RWPE1 (cell line): Measurements from ENCODE around the gene HARBI1.

Source experiments
- CTCF ChIA-PET: fragments of 350-600 bp; sonication (Branson Sonifier 250); formaldehyde crosslinking; extraction: SDS; loops from one replicate; lab custom pipeline; 2021; lab: Yijun Ruan, JAX
- POLR2A ChIA-PET: fragments of 400-600 bp; formaldehyde crosslinking; extraction: SDS; loops from one replicate; lab custom pipeline; 2020; ENCODE audit warnings: antibody characterized with exemption; ENCODE audit not compliant: low non-redundant PET; lab: Yijun Ruan, JAX
- DNase-seq: peaks from one replicate; pipeline ENCODE4 v3.0.0; 2012; ENCODE audit warnings: low spot score
- H3K27ac ChIP-seq: fragments of 450-650 bp; 2 replicates; pipeline ENCODE4 v1.5.1; 2017
- TF ChIP-seq, protein P1 (sequence below): fragments of 450-650 bp; conservative IDR thresholded peaks from 2 replicates; pipeline ENCODE4 v1.5.1; 2017; ENCODE audit warnings: low read depth, mild to moderate bottlenecking

The HARBI1 gene

DNA sequence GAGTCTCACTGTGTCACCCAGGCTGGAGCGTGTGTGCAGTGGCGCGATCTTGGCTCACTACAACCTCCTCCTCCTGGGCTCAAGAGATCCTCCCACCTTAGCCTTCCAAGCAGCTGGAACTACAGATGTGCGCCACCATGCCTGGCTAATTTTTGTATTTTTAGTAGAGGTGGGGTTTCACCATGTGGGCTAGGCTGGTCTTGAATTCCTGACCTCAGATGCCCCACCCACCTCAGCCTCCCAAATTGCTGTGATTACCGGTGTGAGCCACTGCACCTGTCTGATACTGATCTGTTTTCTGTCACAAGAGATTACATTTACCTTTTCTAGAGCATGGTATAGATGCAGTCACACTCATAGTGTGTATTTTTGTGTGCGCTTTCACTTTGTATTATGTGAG lies 11.9 kb upstream of the HARBI1 start:
- POLR2A ChIA-PET, result no interaction called here
- H3K27ac ChIP-seq, result no peak overlapping the region
- TF ChIP-seq, protein P1, sequence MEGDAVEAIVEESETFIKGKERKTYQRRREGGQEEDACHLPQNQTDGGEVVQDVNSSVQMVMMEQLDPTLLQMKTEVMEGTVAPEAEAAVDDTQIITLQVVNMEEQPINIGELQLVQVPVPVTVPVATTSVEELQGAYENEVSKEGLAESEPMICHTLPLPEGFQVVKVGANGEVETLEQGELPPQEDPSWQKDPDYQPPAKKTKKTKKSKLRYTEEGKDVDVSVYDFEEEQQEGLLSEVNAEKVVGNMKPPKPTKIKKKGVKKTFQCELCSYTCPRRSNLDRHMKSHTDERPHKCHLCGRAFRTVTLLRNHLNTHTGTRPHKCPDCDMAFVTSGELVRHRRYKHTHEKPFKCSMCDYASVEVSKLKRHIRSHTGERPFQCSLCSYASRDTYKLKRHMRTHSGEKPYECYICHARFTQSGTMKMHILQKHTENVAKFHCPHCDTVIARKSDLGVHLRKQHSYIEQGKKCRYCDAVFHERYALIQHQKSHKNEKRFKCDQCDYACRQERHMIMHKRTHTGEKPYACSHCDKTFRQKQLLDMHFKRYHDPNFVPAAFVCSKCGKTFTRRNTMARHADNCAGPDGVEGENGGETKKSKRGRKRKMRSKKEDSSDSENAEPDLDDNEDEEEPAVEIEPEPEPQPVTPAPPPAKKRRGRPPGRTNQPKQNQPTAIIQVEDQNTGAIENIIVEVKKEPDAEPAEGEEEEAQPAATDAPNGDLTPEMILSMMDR, result no peak
- DNase-seq, result no peak
- CTCF ChIA-PET, result no interaction called here

DNA sequence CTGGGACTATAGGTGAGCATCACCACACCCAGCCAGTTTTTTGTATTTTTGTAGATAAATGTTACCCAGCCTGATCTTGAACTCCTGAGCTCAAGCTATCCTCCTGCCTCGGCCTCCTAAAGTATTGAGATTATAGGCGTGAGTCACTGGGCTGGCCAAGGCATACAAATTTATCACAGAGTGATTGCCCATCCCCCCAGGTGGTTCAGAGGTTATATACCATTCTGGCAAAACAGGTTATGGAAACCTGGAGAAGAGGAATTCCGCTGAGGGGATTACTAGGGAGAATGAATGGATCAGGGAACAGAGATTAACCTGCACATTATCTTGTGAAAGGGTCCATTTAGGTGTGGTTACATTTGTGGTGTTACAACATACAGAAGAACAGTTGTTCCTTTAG lies 8.4 kb upstream of the HARBI1 start:
- POLR2A ChIA-PET, result no interaction called here
- TF ChIP-seq, protein P1, result no peak
- DNase-seq, result no peak
- CTCF ChIA-PET, result interaction anchor here (0.6 to 0.7 kb wide), 2 partner anchors 91 to 385 kb away, joined by 3 to 5 read pairs; no protein-coding TSS in a partner anchor
- no peak overlapping the region for H3K27ac ChIP-seq

DNA sequence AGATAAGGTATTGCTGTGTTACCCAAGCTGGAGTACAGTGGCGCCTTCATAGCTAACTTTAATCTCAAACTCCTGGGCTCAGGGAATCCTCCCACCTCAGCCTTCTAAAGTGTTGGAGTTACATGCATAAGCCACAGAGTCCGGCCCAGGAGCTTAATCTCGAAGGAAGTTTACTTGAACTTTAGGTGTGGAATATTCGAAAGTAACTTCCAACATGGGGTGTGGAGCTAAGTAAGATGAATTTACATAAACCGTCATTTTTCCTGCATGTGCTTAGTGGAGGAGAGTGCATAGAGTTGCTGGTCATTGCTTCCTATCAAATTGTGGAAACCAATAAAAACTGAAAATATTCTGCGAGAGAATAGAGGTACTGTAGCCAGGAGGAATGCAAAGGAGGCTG lies 1.8 kb upstream of the HARBI1 start:
- TF ChIP-seq, protein P1, result no peak
- POLR2A ChIA-PET, result interaction anchor here (0.7 kb wide), 1 partner anchor 234 kb away, joined by 3 read pairs; no protein-coding TSS in a partner anchor
- no peak overlapping the region for H3K27ac ChIP-seq
- CTCF ChIA-PET, result interaction anchor here (0.6 to 1.6 kb wide), 4 partner anchors 12 to 230 kb away, joined by 3 to 5 read pairs (median 4); no protein-coding TSS in a partner anchor
- no peak for DNase-seq

DNA sequence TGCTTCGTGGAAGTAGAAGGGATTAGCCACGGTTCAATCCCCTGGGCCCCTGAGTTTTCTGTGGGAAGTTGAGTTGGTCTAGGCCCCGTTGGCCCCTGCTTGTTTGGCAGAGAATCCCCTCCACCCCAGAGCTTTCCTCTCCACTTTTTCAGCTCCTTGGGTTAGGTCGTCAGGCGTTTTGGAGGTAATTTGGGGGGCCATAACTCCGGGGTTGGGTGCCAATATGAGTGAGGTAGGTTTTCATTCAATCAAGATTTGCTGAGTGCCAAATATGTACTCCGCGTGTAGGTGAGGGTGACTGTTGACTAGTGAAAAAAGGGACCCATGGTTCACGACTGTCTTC lies 916 bp upstream of the HARBI1 start:
- ChIA-PET POLR2A (interaction anchor here (0.6 kb wide), 2 partner anchors 58 to 126 kb away, joined by 3 read pairs; no protein-coding TSS in a partner anchor), CTCF (interaction anchor here (0.6 to 1.6 kb wide), 7 partner anchors 9 to 89 kb away, joined by 3 to 9 read pairs (median 4); no protein-coding TSS in a partner anchor)
- H3K27ac ChIP-seq, result peak overlapping the region; percentile 88
- no peak for DNase-seq
- TF ChIP-seq, protein P1, result peak; percentile 52

DNA sequence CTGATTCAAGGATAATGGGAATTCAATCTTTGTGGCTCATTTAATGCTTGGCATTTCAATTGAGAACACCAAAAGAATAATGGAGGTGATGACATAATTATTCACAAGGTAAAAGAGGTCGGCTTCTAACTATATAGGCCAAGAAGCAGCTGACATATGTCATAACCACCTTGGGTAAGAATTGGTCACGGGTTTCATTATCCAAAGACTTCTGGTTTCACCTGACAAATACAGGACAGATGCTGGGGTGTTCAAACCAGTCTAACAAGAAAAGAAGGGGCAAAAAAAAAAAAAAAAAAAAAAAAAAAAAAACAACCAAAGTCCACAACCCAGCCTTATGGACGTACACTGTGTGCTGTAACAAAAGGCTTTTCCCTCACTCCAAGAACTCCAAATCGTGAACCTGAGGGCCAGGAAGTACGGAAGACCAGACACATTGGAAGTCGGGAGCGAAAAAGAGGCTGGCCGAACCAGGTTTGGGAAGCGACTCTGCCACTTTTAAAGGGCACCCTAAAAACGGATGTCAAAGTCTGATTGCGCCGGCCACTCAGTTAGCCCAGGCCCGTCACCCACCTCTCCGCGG lies 385 bp downstream of the HARBI1 start:
- CTCF ChIA-PET, result interaction anchor here (0.6 to 1.2 kb wide), 3 partner anchors 11 to 224 kb away, joined by 3 to 9 read pairs (median 3); no protein-coding TSS in a partner anchor
- peak overlapping the region; percentile 88 for H3K27ac ChIP-seq
- POLR2A ChIA-PET, result no interaction called here
- TF ChIP-seq, protein P1, result no peak
- DNase-seq, result peak; percentile 54

DNA sequence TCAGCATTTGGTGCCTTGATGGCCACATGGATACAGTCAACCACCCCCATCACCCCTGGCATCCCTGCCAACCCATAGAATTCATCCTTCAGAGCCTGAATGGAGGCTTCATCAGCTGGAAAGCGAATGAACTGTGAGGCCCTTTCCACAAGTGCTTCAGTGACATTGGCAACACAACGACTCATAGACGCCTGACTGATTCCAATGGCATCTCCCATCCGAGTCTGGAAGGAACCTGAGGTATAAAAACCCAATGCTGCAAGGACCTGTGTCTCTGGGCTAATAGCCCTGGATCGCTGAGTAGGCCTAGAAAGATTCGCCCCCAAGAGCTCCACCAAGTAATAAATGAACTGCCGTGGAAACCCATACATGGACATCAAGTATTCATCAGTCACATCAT lies 1.3 kb downstream of the HARBI1 start:
- DNase-seq, result no peak
- TF ChIP-seq, protein P1, result no peak
- CTCF ChIA-PET, result interaction anchor here (0.6 to 0.7 kb wide), 3 partner anchors 223 to 373 kb away, joined by 3 to 6 read pairs (median 3); no protein-coding TSS in a partner anchor
- H3K27ac ChIP-seq, result no peak overlapping the region
- POLR2A ChIA-PET, result no interaction called here
